Activated T-cell treated with anti-CD3 and anti-CD28 coated beads, Interleukin-2, amount 50 U/mL, for 24 hours (primary cell): ENCODE data around the gene NEO1.

Experiments used
- DNase-seq: peaks from one replicate; pipeline ENCODE4 v3.0.0-alpha.2; 2020
- H3K27ac Mint-ChIP-seq: 2 replicates; pipeline ENCODE4 v1.8.0; 2020; ENCODE audit warnings: mild to moderate bottlenecking, mixed read lengths
- H3K27me3 Mint-ChIP-seq: 2 replicates; pipeline ENCODE4 v1.8.0; 2020; ENCODE audit warnings: mixed read lengths
- H3K36me3 Mint-ChIP-seq: 2 replicates; pipeline ENCODE4 v1.8.0; 2020; ENCODE audit warnings: low read depth, mixed read lengths
- H3K4me1 Mint-ChIP-seq: 2 replicates; pipeline ENCODE4 v1.8.0; 2020; ENCODE audit warnings: low read depth, mixed read lengths
- H3K4me3 Mint-ChIP-seq: 2 replicates; pipeline ENCODE4 v1.8.0; 2020; ENCODE audit warnings: mild to moderate bottlenecking, moderate library complexity, mixed read lengths
- H3K9me3 Mint-ChIP-seq: 2 replicates; pipeline ENCODE4 v1.8.0; 2020; ENCODE audit warnings: mixed read lengths

Gene NEO1

DNA sequence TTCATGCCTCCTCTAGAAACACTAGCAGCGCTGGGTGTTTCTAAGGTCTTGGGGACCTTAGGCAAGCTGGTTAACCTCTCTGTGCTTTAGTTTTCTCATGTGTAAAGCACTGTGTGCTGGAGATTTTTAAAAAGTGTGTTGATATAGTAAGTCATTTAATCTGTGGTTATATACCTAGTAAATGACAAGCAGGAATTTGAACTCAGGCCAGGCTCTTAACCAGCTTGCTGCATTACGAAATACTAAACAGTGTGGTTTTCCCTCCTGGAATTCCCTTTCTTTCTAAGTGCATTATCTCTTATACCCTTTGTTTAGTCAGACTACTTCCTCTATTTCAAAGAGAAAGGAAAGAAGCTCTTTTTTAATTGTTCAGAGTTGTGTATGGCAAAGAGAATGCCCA, 26.5 kb downstream of the NEO1 start:
- Mint-ChIP-seq H3K36me3 (no peaks in the 10 kb centered on the region), H3K27me3 (no peaks in the 10 kb centered on the region), H3K9me3 (no peaks in the 10 kb centered on the region), H3K27ac (no peak overlapping the region), H3K4me3 (no peak overlapping the region), H3K4me1 (peaks cover 1% of the 10 kb centered on the region)
- DNase-seq, result no peak

DNA sequence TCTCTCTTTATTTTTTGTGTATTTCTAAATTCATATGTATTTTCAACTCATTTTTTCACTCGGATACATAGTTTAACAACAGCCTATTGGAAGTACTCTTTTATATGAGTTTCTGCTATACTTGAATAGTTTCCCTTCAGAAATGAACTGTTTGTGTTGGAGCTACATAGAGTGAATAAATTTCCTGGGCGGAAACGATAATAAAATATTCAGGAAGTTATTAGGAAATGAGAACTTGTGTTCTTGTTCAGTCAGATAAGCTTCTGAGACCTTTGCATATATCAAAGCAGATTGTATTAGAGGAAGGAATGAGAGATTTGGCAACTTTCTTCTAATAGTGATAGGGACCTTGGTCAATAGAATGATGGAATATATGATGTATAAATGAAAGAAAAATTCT, 27.3 kb downstream of the NEO1 start:
- Mint-ChIP-seq H3K4me1 (peaks cover 1% of the 10 kb centered on the region), H3K27me3 (no peaks in the 10 kb centered on the region), H3K27ac (no peak overlapping the region), H3K4me3 (no peak overlapping the region), H3K9me3 (no peaks in the 10 kb centered on the region), H3K36me3 (no peaks in the 10 kb centered on the region)
- no peak for DNase-seq

DNA sequence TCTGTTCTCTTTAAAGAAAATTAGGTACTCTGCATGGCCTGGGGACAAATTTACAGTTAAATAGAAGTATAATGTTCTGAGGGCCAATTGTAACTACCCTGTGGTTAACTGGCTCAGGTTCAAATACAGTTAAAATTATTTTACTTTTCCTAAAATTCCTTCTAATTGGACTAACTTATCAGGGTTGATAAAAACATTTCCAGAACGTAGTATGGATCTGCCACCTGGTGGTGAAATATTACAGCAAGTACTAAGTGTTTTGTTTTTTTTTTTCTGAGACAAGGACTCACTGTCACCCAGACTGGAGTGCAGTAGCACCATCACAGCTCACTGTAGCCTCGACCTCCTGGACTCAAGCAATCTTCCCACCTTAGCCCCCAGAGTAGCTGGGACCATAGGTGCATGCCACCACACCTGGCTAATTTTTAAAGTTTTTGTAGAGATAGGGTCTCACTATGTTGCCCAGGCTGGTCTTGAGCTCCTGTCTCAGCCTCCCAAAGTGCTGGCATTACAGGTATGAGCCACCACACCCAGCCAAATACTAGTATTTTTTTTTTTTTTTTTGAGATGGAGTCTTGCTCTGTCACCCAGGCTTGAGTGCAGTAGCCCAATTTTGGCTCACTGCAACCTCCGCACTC, 29.2 kb downstream of the NEO1 start:
- H3K27ac Mint-ChIP-seq, result no peak overlapping the region
- no peaks in the 10 kb centered on the region for H3K36me3 Mint-ChIP-seq
- H3K27me3 Mint-ChIP-seq, result no peaks in the 10 kb centered on the region
- H3K4me3 Mint-ChIP-seq, result no peak overlapping the region
- H3K4me1 Mint-ChIP-seq, result peaks cover 1% of the 10 kb centered on the region
- no peaks in the 10 kb centered on the region for H3K9me3 Mint-ChIP-seq
- peak; percentile 33 for DNase-seq

DNA sequence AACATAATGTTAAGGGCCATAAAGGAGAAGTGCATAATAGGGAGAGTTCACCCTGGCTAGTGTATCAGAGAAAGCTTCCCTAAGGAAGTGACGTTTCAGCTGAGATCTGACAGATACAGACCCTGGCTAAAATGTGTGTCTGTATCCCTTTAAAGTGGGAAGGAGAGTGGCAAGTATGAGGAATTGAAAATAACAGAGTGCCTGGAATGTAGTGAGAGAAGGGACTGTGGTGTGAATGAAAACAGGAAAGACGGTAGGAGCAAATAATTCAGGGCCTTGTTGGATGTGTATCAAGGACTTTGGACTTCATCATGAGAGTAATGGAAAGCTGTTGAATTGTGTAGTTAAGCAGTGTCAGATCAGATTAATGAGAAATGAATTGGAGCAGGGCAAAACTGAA, 30.5 kb downstream of the NEO1 start:
- Mint-ChIP-seq H3K4me3 (no peak overlapping the region), H3K36me3 (no peaks in the 10 kb centered on the region), H3K27ac (no peak overlapping the region), H3K9me3 (no peaks in the 10 kb centered on the region), H3K4me1 (peaks cover 7% of the 10 kb centered on the region), H3K27me3 (peaks cover 6% of the 10 kb centered on the region)
- DNase-seq, result no peak

DNA sequence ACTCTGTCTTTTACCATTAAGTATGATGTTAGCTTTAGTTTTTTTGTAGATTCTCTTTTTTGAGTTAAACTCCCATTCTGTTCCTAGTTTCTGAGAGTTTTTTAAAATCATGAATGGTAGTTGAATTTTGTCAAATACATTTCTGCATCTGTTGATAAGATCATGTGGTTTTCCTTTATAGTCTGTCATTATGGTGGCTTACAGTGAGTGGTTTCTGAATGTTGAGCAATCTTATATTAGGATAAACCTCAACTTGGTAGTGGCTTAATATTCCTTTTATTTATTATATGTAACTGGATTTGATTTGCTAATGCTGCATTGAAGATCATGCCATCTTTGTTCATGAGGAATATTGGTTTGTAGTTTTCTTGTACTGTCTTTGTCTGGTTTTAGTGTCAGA, 34.8 kb downstream of the NEO1 start:
- no peak for DNase-seq
- Mint-ChIP-seq H3K9me3 (no peaks in the 10 kb centered on the region), H3K27me3 (peaks cover 16% of the 10 kb centered on the region), H3K4me3 (no peak overlapping the region), H3K4me1 (peaks cover 6% of the 10 kb centered on the region), H3K36me3 (no peaks in the 10 kb centered on the region), H3K27ac (no peak overlapping the region)

DNA sequence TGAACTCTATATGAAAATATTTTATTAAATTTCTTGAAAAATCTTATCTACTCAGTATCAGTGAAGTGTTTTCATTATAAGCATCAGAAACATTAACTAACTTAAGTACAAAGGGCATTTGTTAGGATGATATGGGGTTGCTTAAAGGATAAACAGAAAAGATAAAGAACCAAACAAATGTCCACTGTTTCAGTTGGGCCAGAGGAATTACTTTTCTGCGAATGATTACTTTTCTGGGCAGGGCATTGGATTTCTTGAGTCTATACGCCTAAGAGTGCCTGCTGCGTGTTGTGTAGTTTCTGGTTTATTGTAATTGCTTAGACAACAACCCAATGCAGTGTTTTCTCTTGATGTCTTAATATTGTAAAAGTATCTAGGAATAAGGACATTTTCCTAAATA, 52.8 kb downstream of the NEO1 start:
- Mint-ChIP-seq H3K4me1 (no peaks in the 10 kb centered on the region), H3K27ac (no peak overlapping the region), H3K36me3 (no peaks in the 10 kb centered on the region), H3K27me3 (no peaks in the 10 kb centered on the region), H3K4me3 (no peak overlapping the region), H3K9me3 (no peaks in the 10 kb centered on the region)
- DNase-seq, result no peak

DNA sequence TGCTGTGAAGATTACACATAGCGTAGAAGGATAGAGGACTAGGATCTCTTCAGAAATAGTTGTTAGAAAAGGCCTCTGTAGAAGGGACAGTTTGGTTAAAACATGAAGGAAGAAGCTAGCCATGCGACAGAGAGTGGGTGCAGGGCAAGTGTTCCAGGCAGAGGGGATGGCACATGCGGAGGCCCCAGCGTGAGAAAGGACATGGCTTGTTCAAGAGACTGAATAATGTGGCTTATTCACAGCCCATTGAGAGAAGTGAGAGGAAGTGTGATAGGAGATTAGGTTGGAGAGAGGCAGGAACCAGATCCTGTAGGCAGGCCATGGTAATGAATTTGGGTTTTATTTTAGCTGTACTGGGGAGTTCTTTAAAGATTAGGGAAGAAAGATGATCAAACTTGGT, 56.4 kb downstream of the NEO1 start:
- Mint-ChIP-seq H3K27me3 (no peaks in the 10 kb centered on the region), H3K9me3 (no peaks in the 10 kb centered on the region), H3K27ac (no peak overlapping the region), H3K36me3 (no peaks in the 10 kb centered on the region), H3K4me1 (peaks cover 4% of the 10 kb centered on the region), H3K4me3 (no peak overlapping the region)
- DNase-seq, result no peak

DNA sequence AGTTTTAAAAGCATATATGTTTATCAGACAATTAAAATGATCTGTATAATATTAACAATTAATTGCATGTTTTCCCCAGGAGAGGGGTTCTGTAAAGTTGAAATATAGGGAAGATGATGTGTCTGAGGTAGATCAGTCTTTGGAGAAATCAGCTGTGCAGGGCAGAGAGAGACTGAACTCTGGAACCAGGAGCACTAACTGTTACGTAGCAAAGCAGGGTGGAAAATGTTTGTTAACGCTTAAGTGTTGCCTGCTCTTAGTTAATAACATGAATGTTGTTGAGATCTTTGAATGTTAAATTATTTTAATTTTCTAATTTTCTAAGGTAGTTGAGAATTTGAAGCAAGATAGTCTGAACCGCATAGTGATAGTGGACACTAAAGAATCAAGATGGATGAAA, 57.5 kb downstream of the NEO1 start:
- no peaks in the 10 kb centered on the region for H3K9me3 Mint-ChIP-seq
- H3K36me3 Mint-ChIP-seq, result no peaks in the 10 kb centered on the region
- no peak overlapping the region for H3K4me3 Mint-ChIP-seq
- H3K27ac Mint-ChIP-seq, result no peak overlapping the region
- no peaks in the 10 kb centered on the region for H3K27me3 Mint-ChIP-seq
- DNase-seq, result no peak
- peaks cover 7% of the 10 kb centered on the region for H3K4me1 Mint-ChIP-seq

DNA sequence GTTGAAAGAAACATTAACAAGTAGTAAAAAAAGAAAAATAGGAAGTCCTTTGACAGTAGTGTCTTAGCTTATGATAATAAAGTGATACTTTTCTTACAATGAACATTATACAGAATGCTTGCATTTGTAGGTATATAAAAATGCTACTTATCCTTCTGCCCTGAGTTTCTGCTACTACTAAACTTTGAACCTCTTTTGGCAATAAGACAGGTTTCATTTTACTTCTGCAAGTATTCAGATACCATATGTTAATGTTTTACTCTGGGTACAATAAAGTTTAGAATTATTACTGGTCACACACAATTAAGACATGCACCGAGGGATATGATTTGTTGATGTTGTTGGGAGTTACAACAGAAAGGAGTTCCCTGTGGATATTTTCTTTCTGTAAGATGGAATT, 57.9 kb downstream of the NEO1 start:
- Mint-ChIP-seq H3K4me1 (peaks cover 7% of the 10 kb centered on the region), H3K36me3 (no peaks in the 10 kb centered on the region), H3K9me3 (no peaks in the 10 kb centered on the region), H3K27ac (no peak overlapping the region), H3K4me3 (no peak overlapping the region), H3K27me3 (no peaks in the 10 kb centered on the region)
- no peak for DNase-seq

DNA sequence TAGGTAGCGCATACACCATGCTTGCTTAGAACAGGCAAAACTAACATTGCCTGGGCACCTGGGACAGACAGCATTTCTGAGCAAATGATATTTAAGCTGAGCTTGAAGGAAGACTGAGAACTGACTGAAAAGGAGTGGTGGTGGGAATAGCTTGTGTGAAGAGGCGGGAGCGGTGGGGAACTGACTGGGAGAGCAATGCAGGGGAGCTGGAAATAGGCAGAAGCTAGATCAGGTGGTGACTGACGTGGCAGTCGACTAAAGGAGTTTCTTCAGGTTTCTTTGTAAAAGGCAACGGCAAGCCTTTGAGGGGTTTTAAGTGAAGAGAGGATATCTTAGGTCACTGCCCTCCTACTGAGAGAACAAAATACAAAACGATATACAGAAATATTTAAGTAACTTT, 61.8 kb downstream of the NEO1 start:
- H3K4me3 Mint-ChIP-seq, result no peak overlapping the region
- no peaks in the 10 kb centered on the region for H3K27me3 Mint-ChIP-seq
- H3K4me1 Mint-ChIP-seq, result peaks cover 7% of the 10 kb centered on the region
- DNase-seq, result no peak
- H3K9me3 Mint-ChIP-seq, result no peaks in the 10 kb centered on the region
- H3K36me3 Mint-ChIP-seq, result no peaks in the 10 kb centered on the region
- H3K27ac Mint-ChIP-seq, result no peak overlapping the region

DNA sequence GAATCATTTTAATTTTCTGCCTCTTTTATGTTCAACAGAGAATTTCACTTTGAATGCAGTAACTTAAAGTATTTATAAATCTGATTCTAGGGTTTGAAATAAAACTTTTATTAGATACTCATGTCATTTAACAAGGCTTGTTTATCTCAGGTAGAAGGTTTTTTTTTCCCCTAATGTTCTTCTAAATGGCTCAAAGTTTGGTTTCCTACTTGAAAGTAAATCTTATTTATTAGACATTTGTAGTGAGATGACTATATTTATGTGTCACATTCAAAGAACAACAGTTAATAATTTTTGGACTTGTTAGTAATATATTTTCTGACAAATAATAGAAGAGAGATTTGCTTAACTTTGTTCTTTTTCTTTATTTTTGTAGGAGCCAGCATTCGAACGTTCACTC, 63.9 kb downstream of the NEO1 start:
- Mint-ChIP-seq H3K27ac (no peak overlapping the region), H3K36me3 (peaks cover 2% of the 10 kb centered on the region), H3K4me1 (peaks cover 7% of the 10 kb centered on the region), H3K27me3 (no peaks in the 10 kb centered on the region), H3K4me3 (no peak overlapping the region), H3K9me3 (no peaks in the 10 kb centered on the region)
- no peak for DNase-seq

DNA sequence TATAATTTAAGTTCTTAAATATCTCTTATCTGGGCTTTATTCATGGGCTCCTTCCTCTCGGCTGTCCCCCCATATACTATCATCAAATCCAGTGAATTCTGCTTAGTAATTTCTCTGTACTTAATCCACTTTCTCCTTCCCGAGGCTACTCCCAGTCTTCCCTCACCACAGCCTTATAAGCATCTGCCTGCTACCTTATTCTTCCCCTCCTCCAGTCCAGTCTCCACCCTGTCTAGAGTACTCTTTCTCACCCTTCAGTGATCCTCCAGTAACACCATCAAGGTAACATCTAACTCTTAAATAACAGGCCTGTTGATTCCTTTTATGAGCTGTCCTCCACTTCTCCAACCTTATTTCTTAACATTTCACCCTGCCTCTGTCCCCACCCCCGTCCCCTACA, 65.8 kb downstream of the NEO1 start:
- no peak for DNase-seq
- no peak overlapping the region for H3K4me3 Mint-ChIP-seq
- H3K4me1 Mint-ChIP-seq, result peaks cover 6% of the 10 kb centered on the region
- peaks cover 2% of the 10 kb centered on the region for H3K36me3 Mint-ChIP-seq
- no peaks in the 10 kb centered on the region for H3K27me3 Mint-ChIP-seq
- H3K27ac Mint-ChIP-seq, result no peak overlapping the region
- H3K9me3 Mint-ChIP-seq, result no peaks in the 10 kb centered on the region

DNA sequence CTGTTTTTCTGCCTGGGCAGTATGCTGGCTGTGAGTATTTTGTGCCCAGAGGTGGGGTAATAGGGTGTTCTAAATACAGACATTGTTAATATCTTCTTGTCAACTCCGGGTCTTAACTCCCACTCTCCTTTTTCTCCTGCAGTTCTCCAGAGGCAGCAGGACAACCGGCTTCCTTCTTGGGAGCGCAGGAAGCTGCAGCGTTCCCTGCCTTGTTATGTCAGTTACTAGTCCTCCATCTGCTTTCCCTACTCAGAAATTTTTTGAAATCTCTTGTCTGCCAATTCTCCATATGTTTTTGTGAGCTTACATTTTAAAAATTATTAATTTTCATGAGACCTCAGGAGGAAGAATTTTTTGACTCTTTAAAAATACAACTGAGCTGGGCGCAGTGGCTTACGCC, 67.2 kb downstream of the NEO1 start:
- DNase-seq, result no peak
- no peaks in the 10 kb centered on the region for H3K27me3 Mint-ChIP-seq
- H3K36me3 Mint-ChIP-seq, result peaks cover 5% of the 10 kb centered on the region
- no peak overlapping the region for H3K4me3 Mint-ChIP-seq
- no peaks in the 10 kb centered on the region for H3K9me3 Mint-ChIP-seq
- H3K27ac Mint-ChIP-seq, result no peak overlapping the region
- H3K4me1 Mint-ChIP-seq, result no peaks in the 10 kb centered on the region

DNA sequence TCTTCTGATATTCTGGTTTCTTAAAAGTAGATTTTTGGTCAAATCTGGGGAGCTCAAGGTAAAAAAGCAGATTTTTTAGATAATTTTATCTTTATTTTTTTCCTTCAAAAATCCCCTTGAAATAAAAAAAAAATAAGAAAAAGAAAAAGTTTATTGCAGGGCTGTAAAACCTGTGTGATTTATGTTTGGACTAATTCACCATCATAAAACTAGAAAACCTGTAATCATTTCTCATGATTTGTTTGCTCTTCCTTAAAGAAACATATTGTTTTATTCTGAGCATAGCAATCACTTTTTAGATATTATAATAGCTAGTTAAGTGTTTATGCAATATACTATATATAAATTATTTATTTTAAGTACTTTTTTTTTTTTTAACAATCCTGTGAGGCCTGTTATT, 68.0 kb downstream of the NEO1 start:
- no peak overlapping the region for H3K27ac Mint-ChIP-seq
- H3K4me3 Mint-ChIP-seq, result no peak overlapping the region
- no peaks in the 10 kb centered on the region for H3K9me3 Mint-ChIP-seq
- no peaks in the 10 kb centered on the region for H3K27me3 Mint-ChIP-seq
- H3K4me1 Mint-ChIP-seq, result no peaks in the 10 kb centered on the region
- H3K36me3 Mint-ChIP-seq, result peaks cover 5% of the 10 kb centered on the region
- DNase-seq, result no peak

DNA sequence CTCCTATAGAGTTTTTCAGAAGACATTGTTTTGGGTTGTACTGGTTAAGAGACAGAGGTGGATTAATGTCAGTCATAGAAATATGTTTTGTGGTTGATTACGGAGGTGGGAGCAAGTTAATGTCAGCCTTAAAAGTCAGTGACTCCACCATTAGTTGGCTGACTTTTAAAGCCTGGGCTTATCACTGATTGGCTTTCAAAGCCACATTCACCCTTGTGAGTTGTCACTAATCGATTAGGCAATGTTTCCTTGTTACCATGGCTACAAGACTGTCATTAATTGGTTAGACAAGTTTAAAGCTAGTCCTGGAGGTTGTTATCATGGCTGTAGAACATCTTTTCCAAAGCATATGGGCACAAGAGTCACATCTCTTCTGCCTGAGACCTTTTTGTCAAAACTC, 73.0 kb downstream of the NEO1 start:
- Mint-ChIP-seq H3K27me3 (no peaks in the 10 kb centered on the region), H3K27ac (no peak overlapping the region), H3K4me1 (peaks cover 2% of the 10 kb centered on the region), H3K36me3 (peaks cover 3% of the 10 kb centered on the region), H3K4me3 (no peak overlapping the region), H3K9me3 (no peaks in the 10 kb centered on the region)
- DNase-seq, result no peak

DNA sequence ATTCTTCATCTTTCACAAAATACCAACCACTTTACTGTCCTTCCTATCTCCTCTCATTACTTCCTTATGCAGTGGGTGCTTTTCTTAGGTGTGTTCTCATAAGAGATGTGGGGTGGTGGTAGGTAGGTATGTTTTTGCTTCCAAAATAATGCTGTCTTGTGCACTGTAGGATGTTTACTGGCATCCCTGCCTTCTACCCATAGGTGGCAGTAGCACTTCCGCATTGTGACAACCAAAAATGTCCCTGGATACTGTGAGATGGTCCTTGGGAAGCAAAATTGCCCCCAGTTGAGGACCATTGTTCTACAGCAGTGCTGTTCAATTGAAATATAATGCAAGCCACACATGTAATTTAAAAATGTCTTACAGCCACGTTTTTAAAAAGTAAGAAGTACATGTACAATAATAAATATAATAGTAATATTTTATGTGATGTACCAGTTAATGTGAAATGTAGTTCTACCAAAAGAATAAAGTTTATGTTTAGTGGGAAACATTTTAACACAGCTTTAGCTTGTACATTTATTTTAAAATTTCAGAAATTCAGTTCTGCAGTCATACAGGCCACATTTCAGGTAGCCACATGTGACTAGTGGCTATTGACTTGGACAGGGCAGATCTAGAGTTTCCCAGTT, 75.2 kb downstream of the NEO1 start:
- Mint-ChIP-seq H3K36me3 (peaks cover 6% of the 10 kb centered on the region), H3K4me3 (no peak overlapping the region), H3K4me1 (peaks cover 2% of the 10 kb centered on the region), H3K9me3 (no peaks in the 10 kb centered on the region), H3K27ac (no peak overlapping the region), H3K27me3 (no peaks in the 10 kb centered on the region)
- no peak for DNase-seq
